GM12878 (cell line): ENCODE data around the gene PPDPF. TPM values are rescaled to one million over a fixed set of nuclear protein-coding genes. Genes with fewer than 3 reads are reported as not detected.

Source experiments
- ATAC-seq: fragments of 200-7000 bp; cut with Tn5 transposase; 3 replicates; pipeline ENCODE4 v1.9.1; 2020; ENCODE audit warnings: mild to moderate bottlenecking, moderate library complexity
- BruUV-seq: library from RNA; stranded (reverse); fragments of 400-500 nt; replicated peaks from 2 replicates; lab custom pipeline; 2021; lab: Mats Ljungman, UMichigan
- CTCF ChIA-PET: fragments of 300-600 bp; sonication (Branson Sonifier 250); formaldehyde crosslinking; extraction: SDS; loops from one replicate; lab custom pipeline; 2021; ENCODE audit warnings: inconsistent platforms; lab: Yijun Ruan, JAX
- POLR2A ChIA-PET: fragments of 350-600 bp; formaldehyde crosslinking; extraction: SDS; loops from one replicate; lab custom pipeline; 2021; ENCODE audit warnings: inconsistent platforms; lab: Charles Lee
- RAD21 ChIA-PET: fragments of 300-600 bp; sonication (Branson Sonifier 250); formaldehyde crosslinking; loops from one replicate; lab custom pipeline; 2023; ENCODE audit warnings: antibody characterized with exemption; ENCODE audit not compliant: unreplicated experiment; lab: Charles Lee
- SMC1A ChIA-PET: fragments of 300-600 bp; sonication (Branson Sonifier 250); formaldehyde crosslinking; loops from one replicate; lab custom pipeline; 2023; ENCODE audit not compliant: unreplicated experiment, uncharacterized antibody; lab: Charles Lee
- DNase-seq: peaks from one replicate; pipeline ENCODE4 v3.0.0-alpha.2; 2011; ENCODE audit warnings: low read depth, low spot score
- FAIRE-seq: peaks from 3 replicates; lab custom pipeline; 2011; peaks lifted over from hg19 to GRCh38; lab: Jason Lieb, UNC
- H2AFZ ChIP-seq: 2 replicates; pipeline ENCODE4 v1.6.0; 2011; ENCODE audit warnings: low read depth, low read length, control low read depth; ENCODE audit not compliant: control insufficient read depth
- H3K27ac ChIP-seq: 2 replicates; pipeline ENCODE4 v1.5.1; 2011; ENCODE audit warnings: control low read depth; ENCODE audit not compliant: control insufficient read depth, insufficient read depth
- H3K27me3 ChIP-seq, 2 experiments: replicated peaks in 1 of 2; 2 replicates each; pipeline versions ENCODE4 v1.6.0 to v1.6.1; 2011; ENCODE audit warnings: low read length in 1 of 2; ENCODE audit not compliant: control insufficient read depth in 2 of 2, insufficient read depth in 2 of 2
- H3K36me3 ChIP-seq, 2 experiments: 2 replicates each; pipeline ENCODE4 v1.5.1; 2011; ENCODE audit warnings: low read length in 1 of 2; ENCODE audit not compliant: control insufficient read depth in 2 of 2, insufficient read depth in 2 of 2
- H3K4me1 ChIP-seq: 2 replicates; pipeline ENCODE4 v1.6.1; 2011; ENCODE audit warnings: mild to moderate bottlenecking, low read length, moderate library complexity, mixed read lengths; ENCODE audit not compliant: control insufficient read depth, insufficient read depth
- H3K4me2 ChIP-seq: 2 replicates; pipeline ENCODE4 v1.6.0; 2011; ENCODE audit warnings: control low read depth; ENCODE audit not compliant: control insufficient read depth, insufficient read depth
- H3K4me3 ChIP-seq: fragments of 200-600 bp; sonication (generic); 2 replicates; pipeline ENCODE4 v1.5.1; 2016
- H3K79me2 ChIP-seq: 2 replicates; pipeline ENCODE4 v1.6.0; 2011; ENCODE audit warnings: low read length; ENCODE audit not compliant: control insufficient read depth, insufficient read depth
- H3K9ac ChIP-seq: 2 replicates; pipeline ENCODE4 v1.8.0; 2011; ENCODE audit warnings: low read length, control low read depth, mixed read lengths; ENCODE audit not compliant: control insufficient read depth, insufficient read depth
- H3K9me3 ChIP-seq: replicated peaks from 3 replicates; pipeline ENCODE4 v1.5.1; 2011; ENCODE audit warnings: mild to moderate bottlenecking, low read length; ENCODE audit not compliant: control insufficient read depth, insufficient read depth
- H4K20me1 ChIP-seq: 2 replicates; pipeline ENCODE4 v1.6.0; 2011; ENCODE audit not compliant: control insufficient read depth, insufficient read depth
- IKZF1 ChIP-seq: fragments of 450-650 bp; conservative IDR thresholded peaks from 2 replicates; pipeline ENCODE4 v1.6.1; 2017; ENCODE audit warnings: antibody characterized with exemption, mild to moderate bottlenecking
- MEF2B ChIP-seq: fragments of 450-650 bp; IDR thresholded peaks from 2 replicates; pipeline ENCODE4 v1.6.1; 2018; ENCODE audit warnings: mild to moderate bottlenecking, moderate library complexity; ENCODE audit not compliant: partially characterized antibody, poor library complexity, severe bottlenecking
- NR2F1 ChIP-seq: fragments of 450-650 bp; conservative IDR thresholded peaks from 2 replicates; pipeline ENCODE4 v1.6.1; 2017; ENCODE audit warnings: mild to moderate bottlenecking
- RAD21 ChIP-seq: IDR thresholded peaks from 2 replicates; pipeline ENCODE4 v1.6.1; 2011; ENCODE audit warnings: mild to moderate bottlenecking, low read depth, low read length, moderate library complexity; ENCODE audit not compliant: insufficient read depth
- RELB ChIP-seq: fragments of 450-650 bp; IDR thresholded peaks from 2 replicates; pipeline ENCODE4 v1.6.1; 2017; ENCODE audit warnings: low read depth, mild to moderate bottlenecking, moderate library complexity
- WGBS: methylation state at CpG from one replicate; pipeline ENCODE4 v1.1.6; 2016; ENCODE audit warnings: low lambda C conversion rate; ENCODE audit not compliant: insufficient replicate concordance, insufficient coverage; ENCODE audit errors: missing lambda C conversion rate; 5-methylcytosine and 5-hydroxymethylcytosine counted together
- in situ Hi-C: fragments of 300-500 bp; cut with MboI; formaldehyde crosslinking; loops from 9 replicates; pipeline ENCODE4 v1.14.3; 2018; ENCODE audit warnings: mixed read lengths
- intact Hi-C: fragments of 100-400 bp; cut with micrococcal nuclease; formaldehyde crosslinking; loops from one replicate; pipeline ENCODE4 v1.14.2; 2022; ENCODE audit not compliant: unreplicated experiment
- polyA plus RNA-seq, 11 experiments: library from polyadenylated mRNA; depleted of rRNA in 4 of 11; unstranded in 6 of 11; stranded (reverse) in 5 of 11; fragments of >200 nt; fragmentation: Nextera tagmentation in 4 of 11; fragmentation: Illumina TruSeq in 1 of 11; extraction: Ambion mirVana in 4 of 11; extraction: Trizol in 1 of 11; gene quantifications; 1 replicate in 1 of 11; 2 replicates in 10 of 11; pipeline versions ENCODE4 v1.2.1 to v1.2.3, GENCODE V29; 2011 to 2016; ENCODE audit warnings: inconsistent platforms in 2 of 11, missing spikeins in 2 of 11, low read depth in 1 of 11
- total RNA-seq, 4 experiments: library from RNA; depleted of rRNA in 3 of 4; stranded (reverse); fragments of >200 nt in 3 of 4; fragmentation: Illumina TruSeq in 1 of 4; extraction: Trizol in 1 of 4; gene quantifications; 2 replicates each; pipeline versions ENCODE4 v1.2.1 to v1.2.3, GENCODE V29; 2013 to 2021
- TF ChIP-seq, protein P1 (sequence below): fragments of 450-650 bp; IDR thresholded peaks from 2 replicates; pipeline ENCODE4 v1.6.1; 2018; ENCODE audit warnings: mild to moderate bottlenecking, low read depth, moderate library complexity; ENCODE audit not compliant: partially characterized antibody
- TF ChIP-seq, protein P2 (sequence below): fragments of 450-650 bp; conservative IDR thresholded peaks from 2 replicates; pipeline ENCODE4 v1.6.1; 2017; ENCODE audit warnings: mild to moderate bottlenecking, moderate library complexity

The PPDPF gene
- total and polyA plus RNA-seq, 10 of the 15 experiments (the other 5 are each of a cell fraction or from before 2014, with no cell fraction given): 0.32 to 154 (median 22.8) TPM

DNA sequence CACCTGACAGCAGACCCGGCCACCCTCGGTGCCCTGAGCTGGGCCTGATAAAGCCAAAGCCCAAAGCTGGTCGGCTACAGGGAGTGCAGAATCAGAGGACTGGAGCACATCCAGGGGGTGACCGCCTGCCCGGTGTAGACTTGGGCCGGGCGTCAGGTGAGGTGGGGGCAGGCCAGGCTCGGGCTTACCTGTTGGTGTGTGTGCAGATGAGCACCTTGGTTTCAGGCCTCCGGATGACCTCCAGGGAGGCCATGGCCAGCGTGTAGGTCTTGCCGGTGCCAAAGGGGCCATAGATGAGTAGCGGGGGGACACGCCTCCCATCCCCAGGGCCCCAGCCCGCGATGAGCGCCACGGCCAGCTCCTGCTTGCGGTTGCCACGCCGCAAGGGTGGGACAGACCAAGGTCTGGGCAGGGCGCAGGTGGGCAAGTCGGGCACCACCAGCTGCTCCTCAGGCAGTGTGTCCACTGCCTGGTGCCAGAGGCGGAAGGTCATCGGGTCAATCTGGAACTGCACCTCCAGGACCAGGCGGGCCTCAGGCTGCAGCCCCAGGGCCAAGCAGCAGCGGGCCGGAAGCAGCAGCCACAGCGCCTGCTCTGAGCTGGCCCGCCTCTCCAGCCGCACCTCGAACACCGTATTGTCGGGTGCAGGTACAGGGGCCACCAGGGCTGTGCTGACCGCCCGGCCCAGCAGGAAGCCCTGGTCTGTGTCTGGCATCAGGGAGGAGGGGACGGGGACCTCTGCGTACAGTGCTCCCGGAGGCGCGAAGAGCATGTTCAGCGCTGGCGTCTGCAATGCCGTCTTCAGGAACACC is 47.8 kb downstream of the PPDPF start:
- ChIA-PET POLR2A (interaction anchor here (1.4 to 1.6 kb wide), 2 partner anchors 16 to 59 kb away, joined by 3 to 8 read pairs; partner anchors contain the start of gene GMEB2), SMC1A (interaction anchor here (0.7 to 1.2 kb wide), 3 partner anchors 14 to 405 kb away, joined by 3 to 5 read pairs (median 3); no protein-coding TSS in a partner anchor), RAD21 (interaction anchor here (1.2 to 1.9 kb wide), 2 partner anchors 31 to 73 kb away, joined by 3 to 6 read pairs; partner anchors contain the start of gene PTK6), CTCF (interaction anchor here (0.7 to 2.3 kb wide), 3 partner anchors 14 to 127 kb away, joined by 3 to 5 read pairs (median 4); partner anchors contain the start of gene PTK6)
- no TSS peak for BruUV-seq
- no peaks in the 10 kb centered on the region for H3K36me3 ChIP-seq
- FAIRE-seq (no peak), ATAC-seq (peak; percentile 40), DNase-seq (no peak)
- H3K9me3 ChIP-seq: no peaks in the 10 kb centered on the region; the same call in 2 of the 3 replicates
- intact Hi-C loops (no loop called here), in situ Hi-C loops (no loop called here)
- peak overlapping the region; percentile 82 for H3K4me2 ChIP-seq
- H4K20me1 ChIP-seq: no peaks in the 10 kb centered on the region
- no peak overlapping the region for H3K27ac ChIP-seq
- H3K27me3 ChIP-seq: no peaks in the 10 kb centered on the region
- H3K79me2 ChIP-seq: 0 out of 2 replicates have a peak, but pooled peaks cover 2% of the 10 kb centered on the region
- no peak overlapping the region for H3K4me3 ChIP-seq
- peak; percentile 34; the same call in 1 of the 2 replicates for TF ChIP-seq NR2F1
- TF ChIP-seq, protein P1, sequence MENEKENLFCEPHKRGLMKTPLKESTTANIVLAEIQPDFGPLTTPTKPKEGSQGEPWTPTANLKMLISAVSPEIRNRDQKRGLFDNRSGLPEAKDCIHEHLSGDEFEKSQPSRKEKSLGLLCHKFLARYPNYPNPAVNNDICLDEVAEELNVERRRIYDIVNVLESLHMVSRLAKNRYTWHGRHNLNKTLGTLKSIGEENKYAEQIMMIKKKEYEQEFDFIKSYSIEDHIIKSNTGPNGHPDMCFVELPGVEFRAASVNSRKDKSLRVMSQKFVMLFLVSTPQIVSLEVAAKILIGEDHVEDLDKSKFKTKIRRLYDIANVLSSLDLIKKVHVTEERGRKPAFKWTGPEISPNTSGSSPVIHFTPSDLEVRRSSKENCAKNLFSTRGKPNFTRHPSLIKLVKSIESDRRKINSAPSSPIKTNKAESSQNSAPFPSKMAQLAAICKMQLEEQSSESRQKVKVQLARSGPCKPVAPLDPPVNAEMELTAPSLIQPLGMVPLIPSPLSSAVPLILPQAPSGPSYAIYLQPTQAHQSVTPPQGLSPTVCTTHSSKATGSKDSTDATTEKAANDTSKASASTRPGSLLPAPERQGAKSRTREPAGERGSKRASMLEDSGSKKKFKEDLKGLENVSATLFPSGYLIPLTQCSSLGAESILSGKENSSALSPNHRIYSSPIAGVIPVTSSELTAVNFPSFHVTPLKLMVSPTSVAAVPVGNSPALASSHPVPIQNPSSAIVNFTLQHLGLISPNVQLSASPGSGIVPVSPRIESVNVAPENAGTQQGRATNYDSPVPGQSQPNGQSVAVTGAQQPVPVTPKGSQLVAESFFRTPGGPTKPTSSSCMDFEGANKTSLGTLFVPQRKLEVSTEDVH: no peak
- TF ChIP-seq RAD21: no peak
- peak; percentile 6 for TF ChIP-seq MEF2B
- TF ChIP-seq RELB: 0 out of 2 replicates have a peak, but pooled peaks have one; percentile 5
- TF ChIP-seq, protein P2, sequence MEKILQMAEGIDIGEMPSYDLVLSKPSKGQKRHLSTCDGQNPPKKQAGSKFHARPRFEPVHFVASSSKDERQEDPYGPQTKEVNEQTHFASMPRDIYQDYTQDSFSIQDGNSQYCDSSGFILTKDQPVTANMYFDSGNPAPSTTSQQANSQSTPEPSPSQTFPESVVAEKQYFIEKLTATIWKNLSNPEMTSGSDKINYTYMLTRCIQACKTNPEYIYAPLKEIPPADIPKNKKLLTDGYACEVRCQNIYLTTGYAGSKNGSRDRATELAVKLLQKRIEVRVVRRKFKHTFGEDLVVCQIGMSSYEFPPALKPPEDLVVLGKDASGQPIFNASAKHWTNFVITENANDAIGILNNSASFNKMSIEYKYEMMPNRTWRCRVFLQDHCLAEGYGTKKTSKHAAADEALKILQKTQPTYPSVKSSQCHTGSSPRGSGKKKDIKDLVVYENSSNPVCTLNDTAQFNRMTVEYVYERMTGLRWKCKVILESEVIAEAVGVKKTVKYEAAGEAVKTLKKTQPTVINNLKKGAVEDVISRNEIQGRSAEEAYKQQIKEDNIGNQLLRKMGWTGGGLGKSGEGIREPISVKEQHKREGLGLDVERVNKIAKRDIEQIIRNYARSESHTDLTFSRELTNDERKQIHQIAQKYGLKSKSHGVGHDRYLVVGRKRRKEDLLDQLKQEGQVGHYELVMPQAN: no peak
- TF ChIP-seq IKZF1: 0 out of 2 replicates have a peak, but pooled peaks have one; percentile 1
- H3K4me1 ChIP-seq: peaks cover 28% of the 10 kb centered on the region
- no peak overlapping the region for H2AFZ ChIP-seq
- no peak overlapping the region for H3K9ac ChIP-seq
- 14% methylated on average over 37 of the region's 43 CpGs for WGBS
